GM19035 (cell line): ENCODE data around the gene SCD.
A peak's percentile ranks its signal among the peaks of the same experiment; 100 is the strongest.
"Not testable (repeated sequence)": the region's sequence is repeated elsewhere in the genome, so short reads cannot be mapped to it uniquely, and the experiment has no call there.

ENCODE experiments used
- ATAC-seq: cut with Tn5 transposase; IDR thresholded peaks from one replicate; pipeline ENCODE4 v1.9.1; 2021; ENCODE audit not compliant: unreplicated experiment

SCD gene

GRCh38 chr10:100346765-100347567, at the start of gene SCD:
TSS of gene SCD (plus strand) at chr10:100347233. CDS start at chr10:100347505, 272 bp downstream.
- peak; percentile 90 for ATAC-seq

- no peak for ATAC-seq
Observed at GRCh38 chr10:100297242-100297641, 49.8 kb upstream of the SCD start.

GRCh38 chr10:100301123-100301522, 45.9 kb upstream of the SCD start:
- not testable (repeated sequence) for ATAC-seq

- no peak for ATAC-seq
Observed at GRCh38 chr10:100303724-100304319, 43.2 kb upstream of the SCD start.

- no peak for ATAC-seq
Observed at GRCh38 chr10:100304414-100304813, 42.6 kb upstream of the SCD start.

GRCh38 chr10:100306861-100307260, 40.2 kb upstream of the SCD start:
- no peak for ATAC-seq

GRCh38 chr10:100307684-100308083, 39.3 kb upstream of the SCD start:
- no peak for ATAC-seq

GRCh38 chr10:100311298-100311697, 35.7 kb upstream of the SCD start:
- no peak for ATAC-seq

- no peak for ATAC-seq
Observed at GRCh38 chr10:100315615-100316014, 31.4 kb upstream of the SCD start.

- ATAC-seq = no peak
Observed at GRCh38 chr10:100318207-100318606, 28.8 kb upstream of the SCD start.

- no peak for ATAC-seq
Observed at GRCh38 chr10:100319707-100320402, 27.2 kb upstream of the SCD start.

GRCh38 chr10:100325158-100325557, 21.9 kb upstream of the SCD start:
- ATAC-seq = no peak

GRCh38 chr10:100327007-100327717, 19.9 kb upstream of the SCD start:
- ATAC-seq = peak; percentile 99

GRCh38 chr10:100327718-100328009, 19.4 kb upstream of the SCD start:
- no peak for ATAC-seq

- ATAC-seq = no peak
Observed at GRCh38 chr10:100328198-100328597, 18.8 kb upstream of the SCD start.

GRCh38 chr10:100330079-100330478, 17.0 kb upstream of the SCD start, which contains the start of gene PKD2L1:
TSS of gene PKD2L1 (minus strand) at chr10:100330228. CDS start at chr10:100330103, 125 bp downstream.
- ATAC-seq = no peak

- no peak for ATAC-seq
Observed at GRCh38 chr10:100333106-100333505, 13.9 kb upstream of the SCD start.

GRCh38 chr10:100333661-100334440, 13.2 kb upstream of the SCD start:
- ATAC-seq = no peak

GRCh38 chr10:100334762-100335161, 12.3 kb upstream of the SCD start:
- ATAC-seq = no peak

GRCh38 chr10:100338434-100339036, 8.5 kb upstream of the SCD start:
- ATAC-seq = no peak
